GM21381 (cell line): ENCODE measurements around the gene OR6F1.
"Not testable (repeated sequence)": the region's sequence is repeated elsewhere in the genome, so short reads cannot be mapped to it uniquely, and the experiment has no call there.

Source experiments
- ATAC-seq: cut with Tn5 transposase; IDR thresholded peaks from one replicate; pipeline ENCODE4 v1.9.1; 2021; ENCODE audit warnings: mild to moderate bottlenecking, moderate library complexity; ENCODE audit not compliant: unreplicated experiment

Gene OR6F1

GRCh38 chr1:247716546-247716945 is at the start of gene OR6F1:
Gene OR6F1, minus strand, starts transcription at chr1:247716646. Its CDS starts 3,891 bp downstream, at chr1:247712755.
- no peak for ATAC-seq

- ATAC-seq: no peak
Measured at GRCh38 chr1:247760456-247760855, 44.0 kb upstream of the OR6F1 start, which contains the start of gene OR1C1. Gene OR1C1, minus strand, starts transcription at chr1:247760556. Its CDS starts 2,150 bp downstream, at chr1:247758406.

- not testable (repeated sequence) for ATAC-seq
Measured at GRCh38 chr1:247754311-247754710, 37.9 kb upstream of the OR6F1 start.

- no peak for ATAC-seq
Measured at GRCh38 chr1:247749870-247750269, 33.4 kb upstream of the OR6F1 start.

GRCh38 chr1:247748041-247748440 is 31.6 kb upstream of the OR6F1 start, which contains the start of gene OR14A2:
Gene OR14A2, minus strand, starts transcription at chr1:247748141.
- no peak for ATAC-seq

- no peak for ATAC-seq
Measured at GRCh38 chr1:247747616-247748015, 31.2 kb upstream of the OR6F1 start.

GRCh38 chr1:247746391-247746935 is 30.0 kb upstream of the OR6F1 start:
- ATAC-seq: no peak

GRCh38 chr1:247742215-247742760 is 25.8 kb upstream of the OR6F1 start:
- not testable (repeated sequence) for ATAC-seq

- ATAC-seq: no peak
Measured at GRCh38 chr1:247741756-247742155, 25.3 kb upstream of the OR6F1 start.

GRCh38 chr1:247740721-247741120 is 24.3 kb upstream of the OR6F1 start:
- no peak for ATAC-seq

- ATAC-seq: no peak
Measured at GRCh38 chr1:247738315-247738714, 21.9 kb upstream of the OR6F1 start, which contains the start of gene OR14K1. Gene OR14K1, plus strand, starts transcription at chr1:247738615. Its CDS starts 0 bp downstream, at chr1:247738615.

- ATAC-seq: no peak
Measured at GRCh38 chr1:247721222-247721621, 4.8 kb upstream of the OR6F1 start.

GRCh38 chr1:247713753-247714152 is 2.7 kb downstream of the OR6F1 start:
- ATAC-seq: no peak

GRCh38 chr1:247710681-247711080 is 5.8 kb downstream of the OR6F1 start:
- not testable (repeated sequence) for ATAC-seq

- no peak for ATAC-seq
Measured at GRCh38 chr1:247701338-247701737, 15.1 kb downstream of the OR6F1 start.

GRCh38 chr1:247681288-247681897 is 35.1 kb downstream of the OR6F1 start:
- ATAC-seq: peak; percentile 91

- ATAC-seq: no peak
Measured at GRCh38 chr1:247680171-247680570, 36.3 kb downstream of the OR6F1 start.

- no peak for ATAC-seq
Measured at GRCh38 chr1:247679639-247680038, 36.8 kb downstream of the OR6F1 start, which contains the start of gene OR13G1. Gene OR13G1, minus strand, starts transcription at chr1:247679739. Its CDS starts 6,698 bp downstream, at chr1:247673041.

- ATAC-seq: no peak
Measured at GRCh38 chr1:247669225-247669624, 47.2 kb downstream of the OR6F1 start.
